ENCODE data around the gene CALN1.

Gene CALN1

GRCh38 chr7:71776726-71777125 is 635.4 kb downstream of the CALN1 start:
- TF ChIP-seq, protein P1, sequence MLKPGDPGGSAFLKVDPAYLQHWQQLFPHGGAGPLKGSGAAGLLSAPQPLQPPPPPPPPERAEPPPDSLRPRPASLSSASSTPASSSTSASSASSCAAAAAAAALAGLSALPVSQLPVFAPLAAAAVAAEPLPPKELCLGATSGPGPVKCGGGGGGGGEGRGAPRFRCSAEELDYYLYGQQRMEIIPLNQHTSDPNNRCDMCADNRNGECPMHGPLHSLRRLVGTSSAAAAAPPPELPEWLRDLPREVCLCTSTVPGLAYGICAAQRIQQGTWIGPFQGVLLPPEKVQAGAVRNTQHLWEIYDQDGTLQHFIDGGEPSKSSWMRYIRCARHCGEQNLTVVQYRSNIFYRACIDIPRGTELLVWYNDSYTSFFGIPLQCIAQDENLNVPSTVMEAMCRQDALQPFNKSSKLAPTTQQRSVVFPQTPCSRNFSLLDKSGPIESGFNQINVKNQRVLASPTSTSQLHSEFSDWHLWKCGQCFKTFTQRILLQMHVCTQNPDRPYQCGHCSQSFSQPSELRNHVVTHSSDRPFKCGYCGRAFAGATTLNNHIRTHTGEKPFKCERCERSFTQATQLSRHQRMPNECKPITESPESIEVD (tag by site-specific recombination; IDR thresholded peaks at IDR 0.05) = no peak
- TF ChIP-seq ZNF169 (tag by site-specific recombination; IDR thresholded peaks at IDR 0.05) = no peak
- TF ChIP-seq ZNF623 (tag by site-specific recombination; IDR thresholded peaks at IDR 0.05) = no peak
- TF ChIP-seq ZNF549 (tag by site-specific recombination; IDR thresholded peaks at IDR 0.05) = no peak
- no peak for TF ChIP-seq ZNF138 (tag by site-specific recombination; IDR thresholded peaks at IDR 0.05; ENCODE audit: borderline replicate concordance)
- no peak for TF ChIP-seq TRIM28 (IDR thresholded peaks at IDR 0.05; ENCODE audit: borderline replicate concordance, low read length)
- TF ChIP-seq, protein P2, sequence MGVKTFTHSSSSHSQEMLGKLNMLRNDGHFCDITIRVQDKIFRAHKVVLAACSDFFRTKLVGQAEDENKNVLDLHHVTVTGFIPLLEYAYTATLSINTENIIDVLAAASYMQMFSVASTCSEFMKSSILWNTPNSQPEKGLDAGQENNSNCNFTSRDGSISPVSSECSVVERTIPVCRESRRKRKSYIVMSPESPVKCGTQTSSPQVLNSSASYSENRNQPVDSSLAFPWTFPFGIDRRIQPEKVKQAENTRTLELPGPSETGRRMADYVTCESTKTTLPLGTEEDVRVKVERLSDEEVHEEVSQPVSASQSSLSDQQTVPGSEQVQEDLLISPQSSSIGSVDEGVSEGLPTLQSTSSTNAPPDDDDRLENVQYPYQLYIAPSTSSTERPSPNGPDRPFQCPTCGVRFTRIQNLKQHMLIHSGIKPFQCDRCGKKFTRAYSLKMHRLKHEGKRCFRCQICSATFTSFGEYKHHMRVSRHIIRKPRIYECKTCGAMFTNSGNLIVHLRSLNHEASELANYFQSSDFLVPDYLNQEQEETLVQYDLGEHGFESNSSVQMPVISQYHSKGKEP (tag by site-specific recombination; IDR thresholded peaks at IDR 0.05) = no peak
- TF ChIP-seq IKZF3 (tag by site-specific recombination; IDR thresholded peaks at IDR 0.05) = no peak
- no peak for TF ChIP-seq ZNF391 (tag by site-specific recombination; IDR thresholded peaks at IDR 0.05; ENCODE audit: borderline replicate concordance, low read depth)
- no peak for TF ChIP-seq SP2 (tag by site-specific recombination; IDR thresholded peaks at IDR 0.05)
- no peak for TF ChIP-seq ZNF133 (tag by site-specific recombination; IDR thresholded peaks at IDR 0.05)
- TF ChIP-seq ZNF692 (tag by site-specific recombination; IDR thresholded peaks at IDR 0.05) = no peak
- no peak for TF ChIP-seq ZBTB8A (tag by site-specific recombination; IDR thresholded peaks at IDR 0.05)
- Histone ChIP-seq H3K9me3 (ENCODE audit: control insufficient read depth, insufficient read depth, low read depth, low read length) (no peaks in the 10 kb centered on the region), H3K27ac (ENCODE audit: extremely low read depth, low read depth, low read length) (no peak overlapping the region), H3K36me3 (ENCODE audit: control insufficient read depth in 2 of 2, insufficient read depth in 1 of 2, low read length in 2 of 2) (no peaks in the 10 kb centered on the region), H3K4me3 (ENCODE audit: low read depth, low read length) (no peak overlapping the region), H3K4me1 (ENCODE audit: control insufficient read depth, insufficient read depth, low read length) (no peaks in the 10 kb centered on the region)
- CTCF ChIA-PET = no interaction called here
- POLR2A ChIA-PET = no interaction called here

DNA sequence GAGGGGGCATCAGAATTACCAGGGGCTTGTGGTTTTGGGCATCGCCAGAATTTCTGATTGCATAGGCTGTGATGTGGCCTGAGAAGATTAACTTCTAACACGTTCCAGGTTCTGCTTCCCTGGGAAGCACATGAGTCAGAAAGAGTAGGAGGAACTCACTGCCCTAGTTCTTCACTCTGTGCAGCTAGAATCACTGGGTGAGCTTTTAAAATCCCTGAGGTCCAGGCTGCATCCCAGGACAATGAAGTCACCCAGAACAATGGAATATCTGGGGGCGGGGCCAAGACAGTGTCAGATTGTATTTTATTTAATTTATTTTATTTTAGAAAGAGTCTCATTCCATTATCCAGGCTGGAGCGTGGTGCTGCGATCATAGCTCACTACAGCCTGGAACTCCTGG is 636.5 kb downstream of the CALN1 start:
- no peaks in the 10 kb centered on the region for H3K9me3 ChIP-seq (ENCODE audit: control insufficient read depth, insufficient read depth, low read depth, low read length)
- CTCF ChIA-PET = no interaction called here

More for the DNA sequence above, 636.5 kb downstream of the CALN1 start:
- H3K27ac ChIP-seq (ENCODE audit: extremely low read depth, low read depth, low read length) = no peak overlapping the region
- no peaks in the 10 kb centered on the region for H3K36me3 ChIP-seq (ENCODE audit: control insufficient read depth in 2 of 2, insufficient read depth in 1 of 2, low read length in 2 of 2)
- no peak overlapping the region for H3K4me3 ChIP-seq (ENCODE audit: low read depth, low read length)
- no peaks in the 10 kb centered on the region for H3K4me1 ChIP-seq (ENCODE audit: control insufficient read depth, insufficient read depth, low read length)
- POLR2A ChIA-PET = no interaction called here
- TF ChIP-seq ZNF138 (tag by site-specific recombination; IDR thresholded peaks at IDR 0.05; ENCODE audit: borderline replicate concordance) (no peak), ZNF48 (tag by site-specific recombination; IDR thresholded peaks at IDR 0.05) (no peak), ZNF148 (tag by site-specific recombination; IDR thresholded peaks at IDR 0.05; ENCODE audit: borderline replicate concordance) (no peak), ZNF837 (tag by site-specific recombination; IDR thresholded peaks at IDR 0.05) (no peak)
